Mesenchymal stem cell (in vitro differentiated cells and primary cell): ENCODE data around the gene CDK4.

Experiments used
- DNase-seq: peaks from one replicate; pipeline ENCODE4 v3.0.0-alpha.2; 2013
- H2AFZ ChIP-seq: one replicate; pipeline ENCODE4 v1.6.1; 2013; ENCODE audit warnings: low read depth, mild to moderate bottlenecking, control low read depth, inconsistent platforms, low read length, moderate library complexity
- H2AK5ac ChIP-seq: 2 replicates; pipeline ENCODE4 v1.6.1; 2013; ENCODE audit warnings: low read length, moderate library complexity, mild to moderate bottlenecking, inconsistent platforms; ENCODE audit not compliant: severe bottlenecking
- H2BK120ac ChIP-seq: one replicate; pipeline ENCODE4 v1.6.1; 2013; ENCODE audit warnings: low read depth, mild to moderate bottlenecking, inconsistent platforms, low read length, moderate library complexity
- H2BK12ac ChIP-seq, 2 experiments: one replicate each; pipeline ENCODE4 v1.6.1; 2013; ENCODE audit warnings: inconsistent platforms in 2 of 2, low read length in 2 of 2, mild to moderate bottlenecking in 2 of 2, moderate library complexity in 2 of 2, control low read depth in 1 of 2
- H2BK15ac ChIP-seq: one replicate; pipeline ENCODE4 v1.6.1; 2013; ENCODE audit warnings: mild to moderate bottlenecking, low read depth, inconsistent platforms; ENCODE audit not compliant: poor library complexity, severe bottlenecking
- H2BK5ac ChIP-seq: 2 replicates; pipeline ENCODE4 v1.6.1; 2013; ENCODE audit warnings: low read depth, mild to moderate bottlenecking, low read length, control low read depth, inconsistent platforms; ENCODE audit not compliant: poor library complexity, severe bottlenecking
- H3K14ac ChIP-seq, 2 experiments: one replicate each; pipeline ENCODE4 v1.6.1; 2013; ENCODE audit warnings: inconsistent platforms in 2 of 2, low read length in 2 of 2, control low read depth in 1 of 2, mild to moderate bottlenecking in 1 of 2, moderate library complexity in 1 of 2
- H3K18ac ChIP-seq, 2 experiments: one replicate each; pipeline ENCODE4 v1.6.1; 2013; ENCODE audit warnings: inconsistent platforms in 2 of 2, low read length in 2 of 2, control low read depth in 1 of 2, low read depth in 1 of 2, mild to moderate bottlenecking in 1 of 2
- H3K23ac ChIP-seq, 2 experiments: one replicate each; pipeline ENCODE4 v1.6.1; 2013; ENCODE audit warnings: inconsistent platforms in 2 of 2, low read length in 2 of 2, mild to moderate bottlenecking in 2 of 2, moderate library complexity in 2 of 2, control low read depth in 1 of 2
- H3K27ac ChIP-seq: 2 replicates; pipeline ENCODE4 v1.5.1; 2013; ENCODE audit warnings: mild to moderate bottlenecking, moderate library complexity, low read length, control low read depth, inconsistent platforms; ENCODE audit not compliant: poor library complexity, severe bottlenecking
- H3K27me3 ChIP-seq, 2 experiments: 2 replicates each; pipeline versions ENCODE4 v1.6.1 to v1.7.0; 2013; ENCODE audit warnings: low read length in 2 of 2, mild to moderate bottlenecking in 2 of 2, moderate library complexity in 2 of 2, control low read depth in 1 of 2, inconsistent platforms in 1 of 2; ENCODE audit not compliant: control insufficient read depth in 1 of 2, insufficient read depth in 1 of 2
- H3K36me3 ChIP-seq, 2 experiments: 2 replicates each; pipeline versions ENCODE4 v1.6.1 to v1.7.0; 2013; ENCODE audit warnings: low read length in 2 of 2, control low read depth in 1 of 2, inconsistent platforms in 1 of 2, low read depth in 1 of 2, mild to moderate bottlenecking in 1 of 2; ENCODE audit not compliant: insufficient read depth in 2 of 2, control insufficient read depth in 1 of 2
- H3K4ac ChIP-seq, 2 experiments: one replicate each; pipeline ENCODE4 v1.6.1; 2013; ENCODE audit warnings: inconsistent platforms in 2 of 2, low read length in 2 of 2, mild to moderate bottlenecking in 2 of 2, moderate library complexity in 2 of 2, control low read depth in 1 of 2, low read depth in 1 of 2
- H3K4me1 ChIP-seq: 2 replicates; pipeline ENCODE4 v1.6.1; 2013; ENCODE audit warnings: low read depth, low read length, control low read depth; ENCODE audit not compliant: control insufficient read depth, insufficient read depth
- H3K4me2 ChIP-seq: 2 replicates; pipeline ENCODE4 v1.6.1; 2013; ENCODE audit warnings: low read length, mild to moderate bottlenecking, inconsistent platforms; ENCODE audit not compliant: poor library complexity, severe bottlenecking
- H3K4me3 ChIP-seq, 2 experiments: 2 replicates each; pipeline versions ENCODE4 v1.5.1 to v1.7.0; 2013; ENCODE audit warnings: low read length in 2 of 2, mild to moderate bottlenecking in 2 of 2, control low read depth in 1 of 2, low read depth in 1 of 2; ENCODE audit not compliant: insufficient read depth in 1 of 2
- H3K79me1 ChIP-seq: replicated peaks from 2 replicates; pipeline ENCODE4 v1.6.1; 2013; ENCODE audit warnings: mild to moderate bottlenecking, control low read depth, low read length, inconsistent platforms; ENCODE audit not compliant: poor library complexity, severe bottlenecking
- H3K9ac ChIP-seq: 2 replicates; pipeline ENCODE4 v1.7.0; 2013; ENCODE audit warnings: mild to moderate bottlenecking, low read length, moderate library complexity
- H3K9me3 ChIP-seq: 2 replicates; pipeline ENCODE4 v1.7.0; 2013; ENCODE audit warnings: mild to moderate bottlenecking, low read length; ENCODE audit not compliant: control insufficient read depth
- H4K8ac ChIP-seq: one replicate; pipeline ENCODE4 v1.6.1; 2013; ENCODE audit warnings: inconsistent platforms, mild to moderate bottlenecking, low read length, moderate library complexity
- H4K91ac ChIP-seq: one replicate; pipeline ENCODE4 v1.6.1; 2013; ENCODE audit warnings: mild to moderate bottlenecking, low read length, inconsistent platforms
- WGBS: methylation state at CpG from one replicate; pipeline ENCODE4 v1.1.7; 2013; ENCODE audit warnings: mixed read lengths; 5-methylcytosine and 5-hydroxymethylcytosine counted together

CDK4 gene

DNA sequence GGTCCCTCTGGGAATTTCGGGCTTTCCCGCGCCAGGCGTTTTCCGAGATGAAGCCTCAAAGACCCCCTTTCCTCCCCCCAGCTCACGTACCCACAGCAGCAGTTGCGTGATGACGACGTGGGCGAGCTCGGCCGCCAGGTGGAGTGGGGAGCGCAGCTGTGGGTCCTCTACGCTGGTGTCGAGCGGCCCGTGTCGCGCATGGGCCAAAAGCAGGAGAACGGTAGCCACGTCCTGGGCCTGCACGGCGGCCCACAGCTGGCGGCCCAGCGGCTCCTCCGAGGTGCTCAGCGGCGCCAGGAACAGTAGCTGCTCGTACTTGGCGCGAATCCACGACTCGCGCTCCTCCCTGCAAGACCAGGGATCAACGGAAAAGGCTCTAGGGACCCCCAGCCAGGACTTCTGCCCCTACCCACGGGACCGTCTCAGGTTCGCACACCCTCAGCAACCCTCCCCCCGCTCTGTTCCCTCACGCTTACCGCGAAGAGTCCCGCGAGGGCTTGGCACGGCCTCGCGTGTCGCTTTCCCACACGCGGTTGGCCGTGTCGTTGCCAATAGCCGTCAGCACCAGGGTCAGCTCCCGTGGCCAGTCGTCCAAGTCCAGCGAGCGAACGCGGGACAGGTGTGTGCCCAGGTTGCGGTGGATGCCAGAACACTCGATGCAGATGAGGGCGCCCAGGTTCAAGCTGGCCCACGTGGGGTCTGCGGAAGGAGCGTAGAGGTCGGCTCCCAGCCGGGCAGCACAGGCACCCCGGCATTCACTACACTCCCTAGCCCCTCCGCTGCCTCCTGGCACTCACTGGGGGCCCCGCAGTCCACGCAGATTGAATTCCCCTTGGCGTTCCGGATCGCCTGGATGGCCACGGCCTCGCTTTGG lies 25.0 kb downstream of the CDK4 start:
- Histone ChIP-seq H3K9me3 (no peaks in the 10 kb centered on the region), H2BK5ac (no peak overlapping the region), H4K91ac (peak overlapping the region; percentile 52), H3K27me3 (peaks cover 59 to 73% of the 10 kb centered on the region in 2 experiments), H3K23ac (no peak overlapping the region), H2BK120ac (no peak overlapping the region), H2AFZ (peak overlapping the region; percentile 74), H2BK12ac (peak overlapping the region in 1 of 2 experiments; percentile 37), H3K14ac (peak overlapping the region in 1 of 2 experiments; percentile 78), H3K4me1 (peaks cover 21% of the 10 kb centered on the region), H3K18ac (peak overlapping the region; percentile 73 to 97), H3K4ac (peak overlapping the region in 1 of 2 experiments; percentile 75), H3K36me3 (peaks cover 0 to 4% of the 10 kb centered on the region in 2 experiments), H2AK5ac (no peak overlapping the region), H2BK15ac (peak overlapping the region; percentile 12), H4K8ac (peak overlapping the region; percentile 29), H3K79me1 (no peaks in the 10 kb centered on the region), H3K27ac (no peak overlapping the region), H3K9ac (peak overlapping the region; percentile 93), H3K4me2 (peak overlapping the region; percentile 88), H3K4me3 (peak overlapping the region; percentile 74 to 93)
- DNase-seq, result peak; percentile 56
- 17% methylated on average over 75 of the region's 76 CpGs for WGBS

DNA sequence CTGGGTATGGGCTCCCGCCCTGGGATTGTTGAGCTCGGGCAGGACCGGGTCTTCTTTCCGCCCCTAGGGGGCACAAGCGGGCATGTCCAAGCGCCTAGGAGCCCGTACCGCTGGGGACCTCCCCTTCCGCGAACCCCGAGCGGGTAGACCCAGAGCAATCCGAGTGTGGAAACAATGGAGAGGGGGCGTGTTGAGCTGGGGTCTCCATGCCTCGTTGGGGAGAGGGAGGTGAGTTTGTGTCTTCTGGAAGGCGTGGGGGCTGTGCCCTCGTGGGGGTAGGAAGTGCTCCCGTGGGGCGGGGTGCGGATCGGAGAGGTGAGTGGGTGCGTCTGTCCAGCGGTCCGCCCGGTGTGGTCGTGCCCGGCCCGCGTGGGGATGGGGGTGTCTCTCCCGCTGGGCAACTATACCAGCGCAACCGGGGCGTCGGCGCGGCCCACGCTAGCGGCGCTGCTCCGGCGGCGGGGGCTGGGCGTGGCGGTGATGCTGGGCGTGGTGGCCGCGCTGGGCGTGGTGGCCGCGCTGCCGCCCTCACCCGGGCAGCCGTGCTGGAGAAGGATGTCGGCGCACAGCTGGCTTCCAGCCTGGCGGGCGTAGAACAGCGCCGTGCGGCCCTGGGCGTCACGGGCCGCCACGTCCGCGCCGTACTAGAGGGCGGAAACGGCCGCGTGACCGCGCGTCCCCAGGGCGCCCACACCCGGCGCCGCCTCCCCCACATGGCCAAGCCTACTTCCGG lies 25.8 kb downstream of the CDK4 start:
- Histone ChIP-seq H2AFZ (peak overlapping the region; percentile 74), H2BK15ac (peak overlapping the region; percentile 50), H3K4me3 (peak overlapping the region; percentile 74 to 93), H2BK12ac (peak overlapping the region in 1 of 2 experiments; percentile 75), H4K91ac (peak overlapping the region; percentile 97), H3K4ac (peak overlapping the region; percentile 61 to 75), H4K8ac (peak overlapping the region; percentile 72), H3K14ac (peak overlapping the region in 1 of 2 experiments; percentile 93), H3K4me1 (peaks cover 21% of the 10 kb centered on the region), H3K18ac (peak overlapping the region; percentile 73 to 97), H3K23ac (peak overlapping the region in 1 of 2 experiments; percentile 91), H2BK120ac (peak overlapping the region; percentile 58), H3K4me2 (peak overlapping the region; percentile 88), H3K9me3 (no peaks in the 10 kb centered on the region), H3K79me1 (no peaks in the 10 kb centered on the region), H3K27ac (no peak overlapping the region), H3K9ac (peak overlapping the region; percentile 93), H2BK5ac (no peak overlapping the region), H2AK5ac (no peak overlapping the region), H3K27me3 (peaks cover 51 to 65% of the 10 kb centered on the region in 2 experiments), H3K36me3 (peaks cover 7 to 11% of the 10 kb centered on the region in 2 experiments)
- DNase-seq, result peak; percentile 83
- WGBS, result under 1% methylated on average over 43 of the region's 79 CpGs

DNA sequence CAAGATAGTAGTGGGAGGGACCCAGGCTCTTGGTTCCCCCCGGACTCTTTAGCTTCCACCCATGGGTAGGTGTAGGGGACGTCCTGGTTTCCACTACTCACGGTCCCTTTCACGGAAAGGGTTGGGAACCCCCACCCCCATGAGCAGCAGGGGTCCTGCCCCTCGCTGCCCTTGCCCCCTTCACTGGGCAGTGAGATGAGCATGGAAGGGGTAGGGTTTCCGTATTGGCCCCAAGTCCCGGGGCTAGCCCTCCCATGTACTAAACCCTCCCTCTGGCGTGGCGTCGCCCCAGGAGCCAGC lies 26.3 kb downstream of the CDK4 start:
- no peak overlapping the region for H2BK120ac ChIP-seq
- H3K4me1 ChIP-seq, result peaks cover 21% of the 10 kb centered on the region
- peak overlapping the region; percentile 30 for H2BK15ac ChIP-seq
- H2BK12ac ChIP-seq, result no peak overlapping the region
- H3K36me3 ChIP-seq, result peaks cover 12 to 17% of the 10 kb centered on the region in 2 experiments
- H3K27ac ChIP-seq, result no peak overlapping the region
- peaks cover 46 to 59% of the 10 kb centered on the region in 2 experiments for H3K27me3 ChIP-seq
- H4K8ac ChIP-seq, result no peak overlapping the region
- H2AFZ ChIP-seq, result no peak overlapping the region
- H3K4me2 ChIP-seq, result peak overlapping the region; percentile 88
- no peak for DNase-seq
- no peak overlapping the region for H2BK5ac ChIP-seq
- peak overlapping the region in 1 of 2 experiments; percentile 37 for H3K18ac ChIP-seq
- no peak overlapping the region for H2AK5ac ChIP-seq
- H3K9ac ChIP-seq, result peak overlapping the region; percentile 93
- 17% methylated on average over 10 of the region's 10 CpGs for WGBS
- no peak overlapping the region for H3K4ac ChIP-seq
- H4K91ac ChIP-seq, result peak overlapping the region; percentile 1
- peak overlapping the region in 1 of 2 experiments; percentile 93 for H3K4me3 ChIP-seq
- H3K9me3 ChIP-seq, result no peaks in the 10 kb centered on the region
- H3K23ac ChIP-seq, result no peak overlapping the region
- no peak overlapping the region for H3K14ac ChIP-seq
- no peaks in the 10 kb centered on the region for H3K79me1 ChIP-seq
